Ascending aorta (tissue), 2 donors: ENCODE results near the gene SLC16A8. TPM values are rescaled to one million over a fixed set of nuclear protein-coding genes. Genes with fewer than 3 reads are reported as not detected.
"Not testable (repeated sequence)": the region's sequence is repeated elsewhere in the genome, so short reads cannot be mapped to it uniquely, and the experiment has no call there.

Source experiments
- DNase-seq, 2 donors: peaks; one replicate each; pipeline ENCODE4 v3.0.0-alpha.2; 2019; ENCODE audit warnings: low spot score in 2 of 2
- H3K27ac ChIP-seq, 2 donors: fragments of 200-600 bp; sonication (generic); one replicate each; pipeline ENCODE4 v1.5.1; 2016 to 2017; ENCODE audit warnings: mild to moderate bottlenecking in 1 of 2
- H3K27me3 ChIP-seq: fragments of 200-600 bp; sonication (generic); one replicate; pipeline ENCODE4 v1.5.1; 2017
- H3K36me3 ChIP-seq, 2 donors: fragments of 200-600 bp; sonication (generic); one replicate each; pipeline ENCODE4 v1.5.1; 2016
- H3K4me1 ChIP-seq, 2 donors: fragments of 200-600 bp; sonication (generic); one replicate each; pipeline ENCODE4 v1.5.1; 2016 to 2017; ENCODE audit warnings: mild to moderate bottlenecking in 1 of 2
- H3K4me3 ChIP-seq, 2 donors: fragments of 200-600 bp; sonication (generic); one replicate each; pipeline ENCODE4 v1.5.1; 2016 to 2017; ENCODE audit warnings: mild to moderate bottlenecking in 1 of 2
- H3K9me3 ChIP-seq, 2 donors: fragments of 200-600 bp; sonication (generic); one replicate each; pipeline ENCODE4 v1.5.1; 2016
- CTCF ChIP-seq, 3 experiments: fragments of 200-600 bp in 2 of 3; fragments of 450-650 bp in 1 of 3; sonication (generic) in 2 of 3; IDR thresholded peaks; one replicate each; pipeline ENCODE4 v1.5.1; 2016 to 2019; ENCODE audit warnings: antibody characterized with exemption in 3 of 3, mild to moderate bottlenecking in 1 of 3, moderate library complexity in 1 of 3
- intact Hi-C: fragments of 100-400 bp; cut with DNase I; formaldehyde crosslinking; loops from one replicate; pipeline ENCODE4 v1.15.1; 2023
- total RNA-seq: library from RNA; depleted of rRNA; stranded (reverse); fragments of >200 nt; gene quantifications from one replicate; pipeline ENCODE4 v1.1.0, GENCODE V29; 2016

Gene SLC16A8
- total RNA-seq, 1 donor from 2014 or later, result not detected

- no peak for DNase-seq
- intact Hi-C loops, result no loop called here
- Histone ChIP-seq H3K27me3 (no peaks in the 10 kb centered on the region), H3K4me3 (no peak overlapping the region), H3K27ac (no peak overlapping the region), H3K4me1 (peaks cover 4 to 16% of the 10 kb centered on the region in 2 donors), H3K9me3 (no peaks in the 10 kb centered on the region), H3K36me3 (no peaks in the 10 kb centered on the region)
- TF ChIP-seq CTCF (IDR thresholded peaks at IDR 0.05), result no peak
These were observed 45.6 kb downstream of the SLC16A8 start for GRCh38 chr22:38038426-38038825.

- H3K9me3 ChIP-seq, H3K27ac ChIP-seq, H3K27me3 ChIP-seq, intact Hi-C loops, H3K4me3 ChIP-seq, H3K36me3 ChIP-seq, DNase-seq: not testable (repeated sequence)
- H3K4me1 ChIP-seq, result peaks cover 4 to 17% of the 10 kb centered on the region in 2 donors
These were observed 46.4 kb downstream of the SLC16A8 start for GRCh38 chr22:38037367-38038150.

GRCh38 chr22:38036392-38037062 lies 47.5 kb downstream of the SLC16A8 start:
- Histone ChIP-seq H3K4me1 (peaks cover 4 to 17% of the 10 kb centered on the region in 2 donors), H3K4me3 (no peak overlapping the region), H3K27me3 (no peaks in the 10 kb centered on the region), H3K27ac (no peak overlapping the region), H3K9me3 (no peaks in the 10 kb centered on the region), H3K36me3 (no peaks in the 10 kb centered on the region)
- intact Hi-C loops, result no loop called here
- DNase-seq, result no peak
- TF ChIP-seq CTCF (IDR thresholded peaks at IDR 0.05), result no peak

- Histone ChIP-seq H3K4me3 (no peak overlapping the region), H3K9me3 (no peaks in the 10 kb centered on the region), H3K4me1 (peaks cover 4 to 17% of the 10 kb centered on the region in 2 donors), H3K36me3 (no peaks in the 10 kb centered on the region), H3K27ac (no peak overlapping the region), H3K27me3 (no peaks in the 10 kb centered on the region)
- TF ChIP-seq CTCF (IDR thresholded peaks at IDR 0.05), result no peak
- intact Hi-C loops, result no loop called here
- no peak for DNase-seq
These were observed 48.5 kb downstream of the SLC16A8 start for GRCh38 chr22:38035530-38035885.

GRCh38 chr22:38034884-38035529 lies 49.0 kb downstream of the SLC16A8 start:
- Histone ChIP-seq H3K9me3 (no peaks in the 10 kb centered on the region), H3K27me3 (no peaks in the 10 kb centered on the region), H3K4me1 (peaks cover 4 to 17% of the 10 kb centered on the region in 2 donors), H3K36me3 (no peaks in the 10 kb centered on the region), H3K27ac (peak overlapping the region in 1 of 2 donors; percentile 57), H3K4me3 (no peak overlapping the region)
- no peak for DNase-seq
- intact Hi-C loops, result no loop called here
- no peak for TF ChIP-seq CTCF (IDR thresholded peaks at IDR 0.05)
